HepG2 (cell line): ENCODE measurements around the gene RPLP2. TPM values are rescaled to one million over a fixed set of nuclear protein-coding genes. Genes with fewer than 3 reads are reported as not detected.
A peak's percentile ranks its signal among the peaks of the same experiment; 100 is the strongest.

Experiments
- AKAP8 ChIP-seq: sonication (generic); formaldehyde crosslinking; IDR thresholded peaks from 2 replicates; pipeline ENCODE4 v1.5.1; 2020; ENCODE audit warnings: mild to moderate bottlenecking, missing genetic modification reagents
- ATM ChIP-seq: fragments of 450-650 bp; IDR thresholded peaks from 2 replicates; pipeline ENCODE4 v1.7.1; 2017; ENCODE audit warnings: mild to moderate bottlenecking, borderline replicate concordance
- CBFB ChIP-seq: sonication (generic); formaldehyde crosslinking; IDR thresholded peaks from 2 replicates; pipeline ENCODE4 v1.4.0; 2020; ENCODE audit warnings: missing genetic modification reagents
- CHD4 ChIP-seq: fragments of 200-600 bp; sonication (generic); IDR thresholded peaks from 2 replicates; pipeline ENCODE4 v1.7.0; 2017; ENCODE audit warnings: mild to moderate bottlenecking, low read length, borderline replicate concordance
- DMAP1 ChIP-seq: IDR thresholded peaks from 2 replicates; pipeline ENCODE4 v1.6.1; 2016
- EED ChIP-seq: sonication (generic); formaldehyde crosslinking; IDR thresholded peaks from 2 replicates; pipeline ENCODE4 v1.5.0; 2020; ENCODE audit warnings: mild to moderate bottlenecking, missing genetic modification reagents
- ELF4 ChIP-seq: sonication (generic); formaldehyde crosslinking; IDR thresholded peaks from 2 replicates; pipeline ENCODE4 v1.5.0; 2020; ENCODE audit warnings: missing genetic modification reagents, mild to moderate bottlenecking, moderate library complexity, borderline replicate concordance
- FOXP4 ChIP-seq: sonication (generic); formaldehyde crosslinking; IDR thresholded peaks from 2 replicates; pipeline ENCODE4 v1.4.0; 2020; ENCODE audit warnings: missing genetic modification reagents
- GFI1 ChIP-seq: sonication (generic); formaldehyde crosslinking; IDR thresholded peaks from 2 replicates; pipeline ENCODE4 v1.5.0; 2020; ENCODE audit warnings: missing genetic modification reagents, mild to moderate bottlenecking, borderline replicate concordance
- GLI4 ChIP-seq: sonication (generic); formaldehyde crosslinking; IDR thresholded peaks from 2 replicates; pipeline ENCODE4 v1.5.1; 2020; ENCODE audit warnings: missing genetic modification reagents, mild to moderate bottlenecking, moderate library complexity, borderline replicate concordance
- KLF6 ChIP-seq: IDR thresholded peaks from 2 replicates; pipeline ENCODE4 v1.8.0; 2016; ENCODE audit warnings: missing biosample characterization, missing genetic modification reagents
- MEF2D ChIP-seq: sonication (generic); formaldehyde crosslinking; IDR thresholded peaks from 2 replicates; pipeline ENCODE4 v1.5.1; 2020; ENCODE audit warnings: mild to moderate bottlenecking, missing genetic modification reagents
- MLLT10 ChIP-seq: sonication (generic); formaldehyde crosslinking; IDR thresholded peaks from 2 replicates; pipeline ENCODE4 v1.4.0; 2020; ENCODE audit warnings: missing genetic modification reagents
- MXD1 ChIP-seq: sonication (generic); formaldehyde crosslinking; IDR thresholded peaks from 2 replicates; pipeline ENCODE4 v1.4.0; 2020; ENCODE audit warnings: mild to moderate bottlenecking, missing genetic modification reagents
- NR2F2 ChIP-seq: IDR thresholded peaks from 2 replicates; pipeline ENCODE4 v1.6.1; 2012; ENCODE audit warnings: low read depth, inconsistent platforms, borderline replicate concordance
- RBM39 ChIP-seq: fragments of 200-400 bp; formaldehyde crosslinking; IDR thresholded peaks from one replicate; pipeline ENCODE4 v1.6.1; 2018; ENCODE audit warnings: antibody characterized with exemption, mild to moderate bottlenecking, low read depth, low read length; ENCODE audit not compliant: poor library complexity, severe bottlenecking
- TCF7L2 ChIP-seq: IDR thresholded peaks from 2 replicates; pipeline ENCODE4 v1.6.1; 2011; ENCODE audit warnings: mild to moderate bottlenecking, low read depth, low read length, moderate library complexity
- TRIM24 ChIP-seq: sonication (generic); formaldehyde crosslinking; IDR thresholded peaks from 2 replicates; pipeline ENCODE4 v1.8.0; 2022; ENCODE audit warnings: mild to moderate bottlenecking, missing genetic modification reagents
- XRCC5 ChIP-seq: fragments of 200-400 bp; formaldehyde crosslinking; optimal IDR thresholded peaks from 2 replicates; pipeline ENCODE3; 2017; ENCODE audit warnings: mild to moderate bottlenecking, low read length
- ZMAT5 ChIP-seq: sonication (generic); formaldehyde crosslinking; IDR thresholded peaks from 2 replicates; pipeline ENCODE4 v1.5.0; 2020; ENCODE audit warnings: mild to moderate bottlenecking, low read depth, missing genetic modification reagents, borderline replicate concordance
- ZNF331 ChIP-seq: sonication (generic); formaldehyde crosslinking; IDR thresholded peaks from 2 replicates; pipeline ENCODE4 v1.4.0; 2020; ENCODE audit warnings: missing genetic modification reagents
- ZNF33B ChIP-seq: sonication (generic); formaldehyde crosslinking; IDR thresholded peaks from 2 replicates; pipeline ENCODE4 v1.5.1; 2020; ENCODE audit warnings: mild to moderate bottlenecking, missing genetic modification reagents
- ZNF460 ChIP-seq: sonication (generic); formaldehyde crosslinking; IDR thresholded peaks from 2 replicates; pipeline ENCODE4 v1.5.1; 2020; ENCODE audit warnings: missing genetic modification reagents, mild to moderate bottlenecking, borderline replicate concordance
- ZNF644 ChIP-seq: IDR thresholded peaks from 2 replicates; pipeline ENCODE4 v1.6.1; 2016; ENCODE audit warnings: low read depth
- ZNF75D ChIP-seq: sonication (generic); formaldehyde crosslinking; IDR thresholded peaks from 2 replicates; pipeline ENCODE4 v1.8.1; 2023; ENCODE audit warnings: missing genetic modification reagents, mild to moderate bottlenecking, borderline replicate concordance
- ZNF883 ChIP-seq: sonication (generic); formaldehyde crosslinking; IDR thresholded peaks from 2 replicates; pipeline ENCODE4 v1.5.1; 2020; ENCODE audit warnings: mild to moderate bottlenecking, missing genetic modification reagents; ENCODE audit errors: not compliant biosample characterization
- polyA plus RNA-seq, 8 experiments: library from polyadenylated mRNA; depleted of rRNA in 3 of 8; stranded (reverse) in 7 of 8; unstranded in 1 of 8; fragments of >200 nt; fragmentation: Illumina TruSeq in 4 of 8; extraction: Trizol in 4 of 8; gene quantifications; 2 replicates each; pipeline versions ENCODE4 v1.2.1 to v1.2.3, GENCODE V29; 2011 to 2016; ENCODE audit warnings: low read depth in 4 of 8, missing spikeins in 1 of 8, mixed read lengths in 1 of 8; ENCODE audit not compliant: insufficient read depth in 1 of 8
- total RNA-seq, 5 experiments: library from RNA; depleted of rRNA; stranded (reverse); fragments of >200 nt; fragmentation: Illumina TruSeq; extraction: Trizol; gene quantifications; 2 replicates each; pipeline ENCODE4 v1.2.3, GENCODE V29; 2016; ENCODE audit warnings: low read depth in 1 of 5

Gene RPLP2
- total and polyA plus RNA-seq, 2 of the 13 experiments (the other 11 are each of a cell fraction or from before 2014, with no cell fraction given): 978 to 2,106 TPM

GRCh38 chr11:818396-819128 lies 8.8 kb downstream of the RPLP2 start, which contains the start of gene PNPLA2 (continued):
- TF ChIP-seq GLI4: no peak
- no peak for TF ChIP-seq ZNF460
- no peak for TF ChIP-seq ZNF644
- peak; percentile 56; the same call in 1 of the 2 replicates for TF ChIP-seq EED (CRISPR knock-in tag)
- no peak for TF ChIP-seq DMAP1
- no peak for TF ChIP-seq ZNF75D (CRISPR knock-in tag)
- no peak for TF ChIP-seq ZMAT5 (CRISPR knock-in tag)
- TF ChIP-seq MEF2D (CRISPR knock-in tag): no peak
- TF ChIP-seq ELF4 (CRISPR knock-in tag): peak; percentile 66; the same call in 1 of the 2 replicates
- TF ChIP-seq GFI1: peak; percentile 60; the same call in 1 of the 2 replicates
- TF ChIP-seq CBFB (CRISPR knock-in tag): no peak
- no peak for TF ChIP-seq ATM
- TF ChIP-seq ZNF331 (CRISPR knock-in tag): no peak
- TF ChIP-seq ZNF883 (CRISPR knock-in tag): peak; percentile 22
- TF ChIP-seq TCF7L2: no peak
- TF ChIP-seq FOXP4 (CRISPR knock-in tag): peak; percentile 29; the same call in 1 of the 2 replicates
- TF ChIP-seq MLLT10 (CRISPR knock-in tag): no peak
- no peak for TF ChIP-seq AKAP8
- peak; percentile 16; the same call in 1 of the 2 replicates for TF ChIP-seq ZNF33B (CRISPR knock-in tag)
- no peak for TF ChIP-seq NR2F2
- peak; percentile 41; the same call in 1 of the 2 replicates for TF ChIP-seq TRIM24 (CRISPR knock-in tag)
- no peak for TF ChIP-seq XRCC5
- TF ChIP-seq KLF6 (CRISPR knock-in tag): no peak; the same call in 1 of the 2 replicates
- TF ChIP-seq RBM39: no peak
- 0 out of 2 replicates have a peak, but pooled peaks have one; percentile 54 for TF ChIP-seq MXD1
- no peak for TF ChIP-seq CHD4
